ENCODE data around the gene SOCS6. TPM values are rescaled to one million over a fixed set of nuclear protein-coding genes. Genes with fewer than 3 reads are reported as not detected.

Gene SOCS6
- polyA plus RNA-seq, 1 of the 3 experiments (the other 2 are of a cell fraction) = 12.1 TPM

DNA sequence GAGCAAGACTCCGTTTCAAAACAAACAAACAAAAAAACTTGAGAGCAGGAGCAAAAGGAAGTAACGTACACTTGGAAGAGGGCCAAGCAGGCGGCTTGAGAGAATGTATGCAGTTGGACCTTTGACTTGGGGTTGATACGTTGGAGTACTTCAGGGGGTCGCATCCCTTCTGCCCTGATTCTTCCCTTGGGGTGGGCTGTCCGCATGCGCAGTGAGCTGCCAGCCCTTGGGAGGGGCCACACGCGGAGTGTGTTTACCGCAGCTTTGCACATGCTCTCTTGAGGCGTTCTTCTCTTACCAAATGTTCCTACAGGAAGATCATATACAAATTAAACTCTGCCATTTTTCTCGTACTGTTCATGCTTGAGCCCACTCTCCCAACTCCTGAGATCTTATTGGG lies 38.1 kb upstream of the SOCS6 start:
- Histone ChIP-seq H3F3A (replicated peaks; ENCODE audit: insufficient read depth) (no peaks in the 10 kb centered on the region), H3K79me2 (ENCODE audit: insufficient read depth) (no peaks in the 10 kb centered on the region), H3K9ac (no peak overlapping the region), H3K27me3 (ENCODE audit: insufficient read depth) (no peaks in the 10 kb centered on the region), H3K4me3 (ENCODE audit: low read depth in 2 of 2, low read length in 1 of 2) (no peak overlapping the region), H3K4me2 (no peak overlapping the region), H3K4me1 (ENCODE audit: control insufficient read depth in 1 of 2, insufficient read depth in 2 of 2, low read depth in 1 of 2, low read length in 1 of 2) (peaks cover 0 to 2% of the 10 kb centered on the region in 2 experiments; a peak in 2 of 4 replicates), H4K20me1 (ENCODE audit: insufficient read depth) (no peaks in the 10 kb centered on the region), H3K9me2 (no peaks in the 10 kb centered on the region), H2AFZ (ENCODE audit: low read depth) (no peak overlapping the region), H3K27ac (ENCODE audit: low read depth in 2 of 2, low read length in 1 of 2) (no peak overlapping the region), H3K9me3 (no peaks in the 10 kb centered on the region), H3K36me3 (replicated peaks in 1 of 2; ENCODE audit: control insufficient read depth in 1 of 2, insufficient read depth in 2 of 2, low read length in 1 of 2) (no peaks in the 10 kb centered on the region)
- no peak for DNase-seq
- TF ChIP-seq FOXM1 (IDR thresholded peaks at IDR 0.05; ENCODE audit: low read depth) (no peak), YY1 (IDR thresholded peaks at IDR 0.05; ENCODE audit: low read depth) (no peak), GABPA (IDR thresholded peaks at IDR 0.05; ENCODE audit: low read depth) (no peak), JUND (IDR thresholded peaks at IDR 0.05) (no peak), RAD21 (IDR thresholded peaks at IDR 0.05; ENCODE audit: low read length) (no peak), RCOR1 (IDR thresholded peaks at IDR 0.05; ENCODE audit: low read length) (no peak), MEF2A (IDR thresholded peaks at IDR 0.05; ENCODE audit: borderline replicate concordance, low read depth) (no peak), SMC3 (IDR thresholded peaks at IDR 0.05; ENCODE audit: low read depth, low read length) (no peak), RFX5 (IDR thresholded peaks at IDR 0.05; ENCODE audit: low read length) (no peak)
- TF ChIP-seq, protein P1, sequence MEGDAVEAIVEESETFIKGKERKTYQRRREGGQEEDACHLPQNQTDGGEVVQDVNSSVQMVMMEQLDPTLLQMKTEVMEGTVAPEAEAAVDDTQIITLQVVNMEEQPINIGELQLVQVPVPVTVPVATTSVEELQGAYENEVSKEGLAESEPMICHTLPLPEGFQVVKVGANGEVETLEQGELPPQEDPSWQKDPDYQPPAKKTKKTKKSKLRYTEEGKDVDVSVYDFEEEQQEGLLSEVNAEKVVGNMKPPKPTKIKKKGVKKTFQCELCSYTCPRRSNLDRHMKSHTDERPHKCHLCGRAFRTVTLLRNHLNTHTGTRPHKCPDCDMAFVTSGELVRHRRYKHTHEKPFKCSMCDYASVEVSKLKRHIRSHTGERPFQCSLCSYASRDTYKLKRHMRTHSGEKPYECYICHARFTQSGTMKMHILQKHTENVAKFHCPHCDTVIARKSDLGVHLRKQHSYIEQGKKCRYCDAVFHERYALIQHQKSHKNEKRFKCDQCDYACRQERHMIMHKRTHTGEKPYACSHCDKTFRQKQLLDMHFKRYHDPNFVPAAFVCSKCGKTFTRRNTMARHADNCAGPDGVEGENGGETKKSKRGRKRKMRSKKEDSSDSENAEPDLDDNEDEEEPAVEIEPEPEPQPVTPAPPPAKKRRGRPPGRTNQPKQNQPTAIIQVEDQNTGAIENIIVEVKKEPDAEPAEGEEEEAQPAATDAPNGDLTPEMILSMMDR (IDR thresholded peaks at IDR 0.05) = no peak
- WGBS (ENCODE audit: low lambda C conversion rate) = 91% methylated on average over 12 of the region's 12 CpGs
- POLR2A ChIA-PET = no interaction called here
- CTCF ChIA-PET = no interaction called here

DNA sequence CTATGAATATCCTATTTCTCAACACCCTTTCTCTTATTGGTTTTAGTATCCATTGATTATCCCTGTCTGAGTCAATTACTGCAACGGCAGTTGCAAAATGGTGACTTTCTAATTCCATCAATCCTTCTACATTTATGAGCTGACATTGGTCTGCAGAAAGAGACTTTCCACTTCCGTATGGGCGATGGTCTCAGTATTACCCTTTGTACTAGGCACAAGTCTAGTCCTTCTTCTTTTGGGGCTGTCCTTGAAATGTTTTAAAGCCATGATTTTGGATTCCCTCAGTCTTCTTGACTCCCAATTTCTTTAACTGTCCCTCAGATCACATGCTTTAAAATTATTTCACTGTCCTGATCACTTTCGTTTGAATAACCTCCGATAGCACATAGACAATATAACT lies 32.7 kb upstream of the SOCS6 start:
- Histone ChIP-seq H3K4me2 (no peak overlapping the region), H3K9me2 (no peaks in the 10 kb centered on the region; the same call in 1 of the 2 replicates), H3K4me3 (ENCODE audit: low read depth in 2 of 2, low read length in 1 of 2) (no peak overlapping the region), H3K36me3 (replicated peaks in 1 of 2; ENCODE audit: control insufficient read depth in 1 of 2, insufficient read depth in 2 of 2, low read length in 1 of 2) (no peaks in the 10 kb centered on the region), H3K79me2 (ENCODE audit: insufficient read depth) (no peaks in the 10 kb centered on the region), H3F3A (replicated peaks; ENCODE audit: insufficient read depth) (no peaks in the 10 kb centered on the region), H3K9ac (no peak overlapping the region), H3K27me3 (ENCODE audit: insufficient read depth) (no peaks in the 10 kb centered on the region), H3K9me3 (no peaks in the 10 kb centered on the region), H4K20me1 (ENCODE audit: insufficient read depth) (no peaks in the 10 kb centered on the region), H3K27ac (ENCODE audit: low read depth in 2 of 2, low read length in 1 of 2) (no peak overlapping the region), H3K4me1 (ENCODE audit: control insufficient read depth in 1 of 2, insufficient read depth in 2 of 2, low read depth in 1 of 2, low read length in 1 of 2) (peaks cover 0 to 9% of the 10 kb centered on the region in 2 experiments; a peak in 2 of 4 replicates), H2AFZ (ENCODE audit: low read depth) (no peak overlapping the region)
- TF ChIP-seq TCF12 (IDR thresholded peaks at IDR 0.05) = no peak
- TF ChIP-seq GABPA (IDR thresholded peaks at IDR 0.05; ENCODE audit: low read depth) = no peak
- TF ChIP-seq SIN3A (IDR thresholded peaks at IDR 0.05; ENCODE audit: borderline replicate concordance, low read depth, low read length) = no peak
- no peak for TF ChIP-seq EZH2phosphoT487 (IDR thresholded peaks at IDR 0.05; ENCODE audit: borderline replicate concordance, low read depth)
- TF ChIP-seq JUND (IDR thresholded peaks at IDR 0.05) = no peak
- no peak for TF ChIP-seq NFIC (IDR thresholded peaks at IDR 0.05; ENCODE audit: borderline replicate concordance)
- no peak for TF ChIP-seq FOSL2 (IDR thresholded peaks at IDR 0.05; ENCODE audit: borderline replicate concordance, low read depth)
- TF ChIP-seq CHD2 (IDR thresholded peaks at IDR 0.05; ENCODE audit: low read length, partially characterized antibody) = no peak
- TF ChIP-seq RXRA (IDR thresholded peaks at IDR 0.05; ENCODE audit: borderline replicate concordance, low read depth) = no peak
- 85% methylated on average over 5 of the region's 5 CpGs for WGBS (ENCODE audit: low lambda C conversion rate)
- ChIA-PET POLR2A (no interaction called here), CTCF (interaction anchor here (1.0 to 1.3 kb wide), 2 partner anchors 61 to 178 kb away, joined by 4 to 6 read pairs; no protein-coding TSS in a partner anchor)
- no peak for DNase-seq
